H1 (cell line): ENCODE measurements around the gene TIMP4. TPM values are rescaled to one million over a fixed set of nuclear protein-coding genes. Genes with fewer than 3 reads are reported as not detected.

ENCODE experiments used
- CTCF ChIA-PET: fragments of 300-600 bp; sonication (Branson Sonifier 250); formaldehyde crosslinking; loops from one replicate; lab custom pipeline; 2021; ENCODE audit not compliant: partially characterized antibody; lab: Charles Lee
- POLR2A ChIA-PET: fragments of 300-600 bp; sonication (Branson Sonifier 250); formaldehyde crosslinking; loops from one replicate; lab custom pipeline; 2021; ENCODE audit warnings: inconsistent platforms; ENCODE audit not compliant: partially characterized antibody; lab: Charles Lee
- DNase-seq, 2 experiments: peaks; one replicate each; pipeline versions ENCODE4 v3.0.0 to v3.0.0-alpha.2; 2010 to 2022; ENCODE audit warnings: low spot score in 2 of 2, low read depth in 1 of 2, mixed read lengths in 1 of 2
- FAIRE-seq: peaks from 2 replicates; lab custom pipeline; 2011; peaks lifted over from hg19 to GRCh38; lab: Jason Lieb, UNC
- H2AFZ ChIP-seq: 2 replicates; pipeline ENCODE4 v1.8.1; 2012; ENCODE audit warnings: low read length, inconsistent platforms
- H2AK5ac ChIP-seq: 2 replicates; pipeline ENCODE4 v1.6.1; 2013; ENCODE audit warnings: low read depth, low read length
- H2BK120ac ChIP-seq: replicated peaks from 2 replicates; pipeline ENCODE3; 2013; ENCODE audit warnings: low read depth, low read length, inconsistent platforms
- H2BK12ac ChIP-seq: 2 replicates; pipeline ENCODE4 v1.6.1; 2013; ENCODE audit warnings: low read depth, low read length
- H2BK15ac ChIP-seq: 2 replicates; pipeline ENCODE4 v1.6.1; 2013; ENCODE audit warnings: low read length
- H2BK20ac ChIP-seq: 2 replicates; pipeline ENCODE4 v1.6.1; 2013; ENCODE audit warnings: low read length
- H2BK5ac ChIP-seq: 2 replicates; pipeline ENCODE4 v1.6.1; 2013; ENCODE audit warnings: low read depth, low read length
- H3K14ac ChIP-seq: 2 replicates; pipeline ENCODE4 v1.6.1; 2013; ENCODE audit warnings: inconsistent platforms; ENCODE audit not compliant: insufficient read length
- H3K18ac ChIP-seq: 2 replicates; pipeline ENCODE4 v1.6.1; 2013; ENCODE audit warnings: low read length; ENCODE audit errors: extremely low read depth
- H3K23ac ChIP-seq: 2 replicates; pipeline ENCODE4 v1.6.1; 2013; ENCODE audit warnings: inconsistent platforms; ENCODE audit not compliant: insufficient read length
- H3K23me2 ChIP-seq: 2 replicates; pipeline ENCODE4 v1.6.1; 2013; ENCODE audit warnings: low read depth, low read length
- H3K27ac ChIP-seq: 2 replicates; pipeline ENCODE4 v1.6.1; 2011; ENCODE audit warnings: low read depth, low read length, inconsistent platforms
- H3K27me3 ChIP-seq, 4 experiments: replicated peaks in 1 of 4; 1 replicate in 1 of 4; 2 replicates in 3 of 4; pipeline versions ENCODE4 v1.6.1 to v1.8.1; 2011 to 2013; ENCODE audit warnings: low read length in 3 of 4, mild to moderate bottlenecking in 3 of 4, inconsistent platforms in 2 of 4, mixed read lengths in 2 of 4, moderate library complexity in 1 of 4; ENCODE audit not compliant: control insufficient read depth in 3 of 4, insufficient read depth in 3 of 4; ENCODE audit errors: extremely low read depth in 1 of 4
- H3K36me3 ChIP-seq, 4 experiments: 2 replicates each; pipeline versions ENCODE4 v1.6.1 to v1.8.1; 2011 to 2013; ENCODE audit warnings: mild to moderate bottlenecking in 4 of 4, low read length in 3 of 4, moderate library complexity in 2 of 4, control low read depth in 1 of 4, inconsistent platforms in 1 of 4; ENCODE audit not compliant: insufficient read depth in 4 of 4, control insufficient read depth in 2 of 4
- H3K4ac ChIP-seq: replicated peaks from 2 replicates; pipeline ENCODE3; 2013; ENCODE audit warnings: low read length, low read depth, mixed read lengths, inconsistent platforms; ENCODE audit not compliant: insufficient read length
- H3K4me1 ChIP-seq, 4 experiments: replicated peaks in 1 of 4; 1 replicate in 1 of 4; 2 replicates in 3 of 4; pipeline versions ENCODE4 v1.6.1 to v1.8.1; 2011 to 2013; ENCODE audit warnings: low read length in 3 of 4, inconsistent platforms in 2 of 4, mixed read lengths in 1 of 4; ENCODE audit not compliant: insufficient read depth in 4 of 4, control insufficient read depth in 3 of 4
- H3K4me2 ChIP-seq, 2 experiments: 2 replicates each; pipeline versions ENCODE4 v1.6.1 to v1.8.1; 2011 to 2013; ENCODE audit warnings: low read depth in 2 of 2, low read length in 2 of 2, control low read depth in 1 of 2, inconsistent platforms in 1 of 2, mild to moderate bottlenecking in 1 of 2; ENCODE audit not compliant: insufficient read depth in 1 of 2
- H3K4me3 ChIP-seq, 4 experiments: fragments of 200-600, 300-600 bp in 1 of 4; sonication (generic), shearing (Covaris generic), sonication (Bioruptor Twin) in 1 of 4; 2 replicates each; pipeline versions ENCODE4 v1.5.1 to v1.8.1; 2011 to 2016; ENCODE audit warnings: low read length in 4 of 4, low read depth in 3 of 4, control low read depth in 2 of 4, inconsistent platforms in 2 of 4, mild to moderate bottlenecking in 2 of 4, mixed read lengths in 1 of 4, moderate library complexity in 1 of 4; ENCODE audit not compliant: insufficient read depth in 2 of 4; ENCODE audit errors: extremely low read depth in 1 of 4
- H3K56ac ChIP-seq: replicated peaks from 2 replicates; pipeline ENCODE3; 2013; ENCODE audit warnings: low read depth, mild to moderate bottlenecking, mixed read lengths, low read length, inconsistent platforms; ENCODE audit not compliant: insufficient read length
- H3K79me1 ChIP-seq: 2 replicates; pipeline ENCODE4 v1.6.1; 2013; ENCODE audit warnings: low read depth, low read length, control low read depth
- H3K79me2 ChIP-seq, 2 experiments: 2 replicates each; pipeline versions ENCODE4 v1.6.1 to v1.8.1; 2012 to 2013; ENCODE audit warnings: low read length in 2 of 2, mild to moderate bottlenecking in 2 of 2, inconsistent platforms in 1 of 2; ENCODE audit not compliant: insufficient read depth in 2 of 2, control insufficient read depth in 1 of 2
- H3K9ac ChIP-seq, 4 experiments: replicated peaks in 1 of 4; 1 replicate in 1 of 4; 2 replicates in 3 of 4; pipeline versions ENCODE4 v1.6.1 to v1.8.1; 2011 to 2013; ENCODE audit warnings: low read depth in 3 of 4, low read length in 3 of 4, control low read depth in 2 of 4, mild to moderate bottlenecking in 2 of 4, moderate library complexity in 2 of 4, inconsistent platforms in 1 of 4; ENCODE audit errors: extremely low read depth in 1 of 4
- H3K9me3 ChIP-seq, 2 experiments: 2 replicates each; pipeline versions ENCODE4 v1.6.1 to v1.8.1; 2012 to 2013; ENCODE audit warnings: mild to moderate bottlenecking in 2 of 2, moderate library complexity in 2 of 2, control low read depth in 1 of 2, inconsistent platforms in 1 of 2, low read depth in 1 of 2, low read length in 1 of 2, mixed read lengths in 1 of 2; ENCODE audit not compliant: insufficient read depth in 2 of 2
- H4K20me1 ChIP-seq, 2 experiments: replicated peaks in 1 of 2; 2 replicates each; pipeline versions ENCODE3 to v1.8.1; 2011 to 2013; ENCODE audit warnings: inconsistent platforms in 2 of 2, low read length in 2 of 2, mild to moderate bottlenecking in 1 of 2; ENCODE audit not compliant: insufficient read depth in 2 of 2, control insufficient read depth in 1 of 2
- H4K5ac ChIP-seq: 2 replicates; pipeline ENCODE4 v1.6.1; 2013; ENCODE audit warnings: low read length, low read depth, mixed read lengths, inconsistent platforms; ENCODE audit not compliant: insufficient read length
- H4K8ac ChIP-seq: 2 replicates; pipeline ENCODE4 v1.8.0; 2013; ENCODE audit warnings: mild to moderate bottlenecking, moderate library complexity, low read length, inconsistent platforms; ENCODE audit not compliant: insufficient read depth; ENCODE audit errors: extremely low read depth
- H4K91ac ChIP-seq: replicated peaks from 2 replicates; pipeline ENCODE3; 2013; ENCODE audit warnings: low read length, mixed read lengths, inconsistent platforms; ENCODE audit not compliant: insufficient read length
- ASH2L ChIP-seq: fragments of 200-600, 300-600 bp; sonication (generic); IDR thresholded peaks from one replicate; pipeline ENCODE4 v1.7.1; 2017; ENCODE audit warnings: low read length
- ATF3 ChIP-seq: IDR thresholded peaks from 2 replicates; pipeline ENCODE4 v1.6.1; 2011; ENCODE audit warnings: low read depth, mild to moderate bottlenecking, low read length; ENCODE audit not compliant: insufficient read depth
- CREB1 ChIP-seq: IDR thresholded peaks from 2 replicates; pipeline ENCODE4 v1.6.1; 2012; ENCODE audit warnings: inconsistent platforms
- CTBP2 ChIP-seq: IDR thresholded peaks from 2 replicates; pipeline ENCODE4 v1.7.0; 2011; ENCODE audit warnings: borderline replicate concordance, mild to moderate bottlenecking, moderate library complexity, mixed read lengths, low read length; ENCODE audit not compliant: insufficient read depth, insufficient read length
- GTF2F1 ChIP-seq: IDR thresholded peaks from 2 replicates; pipeline ENCODE4 v1.6.1; 2012; ENCODE audit warnings: low read depth, low read length, improper control_type of control experiment, borderline replicate concordance
- PHF8 ChIP-seq: fragments of 200-600 bp; sonication (generic); conservative IDR thresholded peaks from 2 replicates; pipeline ENCODE4 v1.7.1; 2012; ENCODE audit warnings: low read depth, mild to moderate bottlenecking, inconsistent platforms, low read length, moderate library complexity
- POLR2AphosphoS5 ChIP-seq: IDR thresholded peaks from 2 replicates; pipeline ENCODE4 v1.6.1; 2011; ENCODE audit warnings: low read depth, low read length
- RAD21 ChIP-seq, 2 experiments: IDR thresholded peaks in 1 of 2; conservative IDR thresholded peaks in 1 of 2; 2 replicates each; pipeline ENCODE4 v1.6.1; 2011; ENCODE audit warnings: low read depth in 2 of 2, low read length in 2 of 2, improper control_type of control experiment in 1 of 2, inconsistent platforms in 1 of 2, mild to moderate bottlenecking in 1 of 2, moderate library complexity in 1 of 2
- TCF12 ChIP-seq: IDR thresholded peaks from 2 replicates; pipeline ENCODE4 v1.6.1; 2011; ENCODE audit warnings: low read depth, mild to moderate bottlenecking, low read length
- YY1 ChIP-seq: IDR thresholded peaks from 2 replicates; pipeline ENCODE4 v1.6.1; 2011; ENCODE audit warnings: low read depth, mild to moderate bottlenecking, low read length
- ZNF274 ChIP-seq: IDR thresholded peaks from 2 replicates; pipeline ENCODE4 v1.7.0; 2012; ENCODE audit warnings: low read length, borderline replicate concordance; ENCODE audit errors: extremely low read depth
- WGBS, 2 experiments: shearing (Covaris generic) in 1 of 2; methylation state at CpG; one replicate each; pipeline versions ENCODE4 v1.1.6 to v1.1.7; 2013 to 2015; ENCODE audit warnings: low lambda C conversion rate in 2 of 2, mixed read lengths in 2 of 2, inconsistent platforms in 1 of 2, low coverage in 1 of 2, missing lambda C conversion rate in 1 of 2; ENCODE audit not compliant: insufficient replicate concordance in 2 of 2, insufficient coverage in 1 of 2, insufficient read length in 1 of 2; ENCODE audit errors: extremely low coverage in 1 of 2, missing lambda C conversion rate in 1 of 2; 5-methylcytosine and 5-hydroxymethylcytosine counted together
- polyA plus RNA-seq, 7 experiments: library from polyadenylated mRNA; depleted of rRNA in 3 of 7; stranded (reverse) in 5 of 7; unstranded in 2 of 7; fragments of >200 nt in 5 of 7; fragments of 200-250 nt in 2 of 7; gene quantifications; 1 replicate in 5 of 7; 2 replicates in 1 of 7; 4 replicates in 1 of 7; pipeline versions ENCODE4 v1.2.1 to v1.2.3, GENCODE V29; 2011 to 2013; ENCODE audit warnings: missing spikeins in 2 of 7, mixed read lengths in 2 of 7
- total RNA-seq: library from RNA; stranded (reverse); fragmentation: NEBNext Ultra II Directional; extraction: Animal tissue kit (Norgen Biotek cat#: 25700); gene quantifications from 2 replicates; pipeline ENCODE4 v1.2.1, GENCODE V29; 2021

Gene TIMP4
- total and polyA plus RNA-seq, 2 of the 8 experiments (the other 6 are each of a cell fraction or from before 2014, with no cell fraction given), result 5.1 to 8.7 TPM

GRCh38 chr3:12138044-12138443 is 20.7 kb downstream of the TIMP4 start:
- Histone ChIP-seq H2BK120ac (no peak overlapping the region), H3K9ac (no peak overlapping the region), H3K4me3 (no peak overlapping the region), H2BK20ac (no peak overlapping the region), H2BK12ac (no peak overlapping the region), H3K4ac (no peak overlapping the region), H4K8ac (no peak overlapping the region), H2BK15ac (no peak overlapping the region), H3K18ac (no peak overlapping the region), H3K4me1 (no peaks in the 10 kb centered on the region), H3K79me1 (no peaks in the 10 kb centered on the region), H3K4me2 (no peak overlapping the region), H3K56ac (no peak overlapping the region), H4K91ac (no peak overlapping the region), H2BK5ac (no peak overlapping the region), H3K27me3 (no peaks in the 10 kb centered on the region), H3K36me3 (no peaks in the 10 kb centered on the region), H4K20me1 (no peaks in the 10 kb centered on the region), H3K27ac (no peak overlapping the region), H2AFZ (no peak overlapping the region), H3K23me2 (no peaks in the 10 kb centered on the region), H4K5ac (no peak overlapping the region), H3K79me2 (no peaks in the 10 kb centered on the region), H3K23ac (no peak overlapping the region), H3K9me3 (no peaks in the 10 kb centered on the region), H2AK5ac (no peak overlapping the region), H3K14ac (no peak overlapping the region)
- FAIRE-seq (no peak), DNase-seq (no peak)
- ChIA-PET CTCF (interaction anchor here (0.6 to 37.6 kb wide), 22 partner anchors 12 to 431 kb away, joined by 3 to 651 read pairs (median 5); partner anchors contain the start of genes TIMP4 and TSEN2), POLR2A (interaction anchor here (1.2 kb wide), 1 partner anchor 43 kb away, joined by 3 read pairs; no protein-coding TSS in a partner anchor)
- 79% methylated on average over 1 of the region's 1 CpG; no CpG with 5 or more reads in 1 of the 2 experiments for WGBS, 2 experiments
- TF ChIP-seq ASH2L, result no peak
- TF ChIP-seq ATF3, result no peak
- no peak for TF ChIP-seq TCF12
- TF ChIP-seq CTBP2, result no peak
- TF ChIP-seq CREB1, result no peak
- TF ChIP-seq GTF2F1, result no peak
- no peak for TF ChIP-seq ZNF274
- TF ChIP-seq YY1, result peak; percentile 87
- no peak for TF ChIP-seq POLR2AphosphoS5
- no peak for TF ChIP-seq PHF8
- peak; percentile 51 to 55 for TF ChIP-seq RAD21 (IDR thresholded peaks at IDR 0.05 in 1 of 2, conservative IDR thresholded peaks at IDR 0.05 in 1 of 2; ENCODE audit: low read depth in 2 of 2, low read length in 2 of 2)
